OCI-LY7 (cell line): ENCODE measurements around the gene C1orf185. TPM values are rescaled to one million over a fixed set of nuclear protein-coding genes. Genes with fewer than 3 reads are reported as not detected.
"Not testable (repeated sequence)": the region's sequence is repeated elsewhere in the genome, so short reads cannot be mapped to it uniquely, and the experiment has no call there.

Experiments
- BruUV-seq: library from RNA; stranded (reverse); fragments of 400-500 nt; replicated peaks from 2 replicates; lab custom pipeline; 2021; lab: Mats Ljungman, UMichigan
- CTCF ChIA-PET: fragments of 300-600 bp; sonication (Branson Sonifier 250); formaldehyde crosslinking; loops from one replicate; lab custom pipeline; 2022; ENCODE audit warnings: antibody characterized with exemption; ENCODE audit not compliant: unreplicated experiment; lab: Charles Lee
- POLR2A ChIA-PET: fragments of 300-600 bp; sonication (Branson Sonifier 250); formaldehyde crosslinking; loops from one replicate; lab custom pipeline; 2022; ENCODE audit warnings: antibody characterized with exemption; lab: Charles Lee
- DNase-seq: peaks from one replicate; pipeline ENCODE4 v3.0.0-alpha.2; 2015; ENCODE audit warnings: low spot score
- H2AFZ ChIP-seq: fragments of 200-600 bp; sonication (generic), shearing (Covaris generic); 2 replicates; pipeline ENCODE4 v1.6.1; 2014; ENCODE audit warnings: mild to moderate bottlenecking, antibody characterized with exemption, low read length, moderate library complexity
- H3K27ac ChIP-seq: fragments of 200-600 bp; sonication (generic); 2 replicates; pipeline ENCODE4 v1.5.1; 2014; ENCODE audit warnings: mixed run types, low read depth, mild to moderate bottlenecking, moderate library complexity, low read length, inconsistent platforms; ENCODE audit not compliant: poor library complexity, severe bottlenecking
- H3K36me3 ChIP-seq: fragments of 200-600 bp; sonication (generic); 2 replicates; pipeline ENCODE4 v1.6.1; 2014; ENCODE audit warnings: mild to moderate bottlenecking, antibody characterized with exemption, low read length, moderate library complexity, mixed read lengths; ENCODE audit not compliant: insufficient read depth
- H3K4me1 ChIP-seq: fragments of 200-600 bp; sonication (generic); 2 replicates; pipeline ENCODE4 v1.5.1; 2014; ENCODE audit warnings: mild to moderate bottlenecking, low read length; ENCODE audit not compliant: insufficient read depth, poor library complexity, severe bottlenecking
- H3K4me2 ChIP-seq: fragments of 200-600 bp; sonication (generic); 2 replicates; pipeline ENCODE4 v1.6.1; 2014; ENCODE audit warnings: mild to moderate bottlenecking, low read length
- H3K4me3 ChIP-seq: fragments of 200-600 bp; sonication (generic); 2 replicates; pipeline ENCODE4 v1.5.1; 2014; ENCODE audit warnings: mild to moderate bottlenecking, low read depth, low read length; ENCODE audit not compliant: poor library complexity, severe bottlenecking
- H3K79me2 ChIP-seq: fragments of 200-600 bp; sonication (generic); 2 replicates; pipeline ENCODE4 v1.6.1; 2016; ENCODE audit warnings: low read depth, mild to moderate bottlenecking, low read length, moderate library complexity, mixed read lengths; ENCODE audit not compliant: insufficient read depth
- H3K9me2 ChIP-seq: fragments of 200-600 bp; sonication (generic); 2 replicates; pipeline ENCODE4 v1.6.1; 2016; ENCODE audit warnings: mild to moderate bottlenecking, low read length, mixed read lengths; ENCODE audit not compliant: insufficient read depth
- H3K9me3 ChIP-seq: fragments of 200-600 bp; sonication (generic); 2 replicates; pipeline ENCODE4 v1.6.1; 2014; ENCODE audit warnings: mild to moderate bottlenecking, mixed run types, low read length, mixed read lengths
- H4K20me1 ChIP-seq: fragments of 200-600 bp; sonication (generic); 2 replicates; pipeline ENCODE4 v1.6.1; 2014; ENCODE audit warnings: mild to moderate bottlenecking, antibody characterized with exemption, low read length, moderate library complexity, mixed read lengths; ENCODE audit not compliant: insufficient read depth
- CTCF ChIP-seq: fragments of 200-600 bp; sonication (generic); conservative IDR thresholded peaks from 2 replicates; pipeline ENCODE4 v1.5.1; 2014; ENCODE audit warnings: mild to moderate bottlenecking, antibody characterized with exemption, low read length, moderate library complexity, mixed read lengths
- EZH2phosphoT487 ChIP-seq: fragments of 200-600 bp; sonication (generic); IDR thresholded peaks from 2 replicates; pipeline ENCODE4 v1.6.1; 2018; ENCODE audit warnings: low read depth, borderline replicate concordance, mild to moderate bottlenecking, mixed run types, antibody characterized with exemption, low read length, moderate library complexity, mixed read lengths
- intact Hi-C: fragments of 100-400 bp; cut with micrococcal nuclease; formaldehyde crosslinking; loops from one replicate; pipeline ENCODE4 v1.10.0; 2022; ENCODE audit not compliant: unreplicated experiment
- total RNA-seq, 2 experiments: library from RNA; depleted of rRNA in 1 of 2; stranded (reverse); fragments of >200 nt in 1 of 2; shearing (Covaris generic) in 1 of 2; gene quantifications; 2 replicates each; pipeline ENCODE4 v1.2.3, GENCODE V29; 2014 to 2022

Gene C1orf185
- total RNA-seq, 2 experiments from 2014 or later, result not detected

- no TSS peak for BruUV-seq
- no peaks in the 10 kb centered on the region for H3K9me3 ChIP-seq
Observed at GRCh38 chr1:51172811-51173210, 70.8 kb downstream of the C1orf185 start.

GRCh38 chr1:51175278-51175677, 73.2 kb downstream of the C1orf185 start:
- H3K36me3 ChIP-seq, result no peaks in the 10 kb centered on the region
- DNase-seq, result no peak
- H3K79me2 ChIP-seq, result no peaks in the 10 kb centered on the region
- H4K20me1 ChIP-seq, result no peaks in the 10 kb centered on the region
- no TSS peak for BruUV-seq
- TF ChIP-seq CTCF (no peak), EZH2phosphoT487 (no peak)
- H2AFZ ChIP-seq, result no peak overlapping the region
- intact Hi-C loops, result no loop called here
- no peak overlapping the region for H3K4me3 ChIP-seq
- no peaks in the 10 kb centered on the region for H3K4me1 ChIP-seq
- ChIA-PET POLR2A (no interaction called here), CTCF (no interaction called here)
- H3K9me2 ChIP-seq, result no peaks in the 10 kb centered on the region
- no peaks in the 10 kb centered on the region for H3K9me3 ChIP-seq
- no peak overlapping the region for H3K27ac ChIP-seq
- H3K4me2 ChIP-seq, result no peak overlapping the region

More at GRCh38 chr1:51172811-51173210, 70.8 kb downstream of the C1orf185 start:
- POLR2A ChIA-PET, result interaction anchor here (0.7 kb wide), 1 partner anchor 226 kb away, joined by 3 read pairs; no protein-coding TSS in a partner anchor
- Histone ChIP-seq H4K20me1 (no peaks in the 10 kb centered on the region), H3K9me2 (no peaks in the 10 kb centered on the region), H3K4me3 (no peak overlapping the region), H3K36me3 (no peaks in the 10 kb centered on the region), H3K27ac (no peak overlapping the region), H3K79me2 (no peaks in the 10 kb centered on the region), H3K4me1 (no peaks in the 10 kb centered on the region), H2AFZ (no peak overlapping the region), H3K4me2 (no peak overlapping the region)
- TF ChIP-seq CTCF (no peak), EZH2phosphoT487 (no peak)
- no peak for DNase-seq
- intact Hi-C loops, result no loop called here
- CTCF ChIA-PET, result no interaction called here

GRCh38 chr1:51177988-51178387, 76.0 kb downstream of the C1orf185 start:
- CTCF ChIA-PET, H4K20me1 ChIP-seq, H3K4me3 ChIP-seq, H3K27ac ChIP-seq, H2AFZ ChIP-seq, H3K9me2 ChIP-seq, H3K4me2 ChIP-seq, intact Hi-C loops, DNase-seq, H3K79me2 ChIP-seq, H3K9me3 ChIP-seq, BruUV-seq, H3K4me1 ChIP-seq, H3K36me3 ChIP-seq: not testable (repeated sequence)
- POLR2A ChIA-PET, result interaction anchor here (1.1 kb wide), 1 partner anchor 9 kb away, joined by 3 read pairs; no protein-coding TSS in a partner anchor
